ENCODE results near the gene POM121C. TPM values are rescaled to one million over a fixed set of nuclear protein-coding genes. Genes with fewer than 3 reads are reported as not detected.
"Not testable (repeated sequence)": the region's sequence is repeated elsewhere in the genome, so short reads cannot be mapped to it uniquely, and the experiment has no call there.

Gene POM121C
- total and polyA plus RNA-seq, 10 donors: 9.1 to 67.4 (median 38.1) TPM

GRCh38 chr7:75531359-75531821 lies 45.3 kb upstream of the POM121C start:
- Histone ChIP-seq H3K9me3 (no peaks in the 10 kb centered on the region), H3K36me3 (peaks cover 0 to 20% (median 2%) of the 10 kb centered on the region in 6 donors), H3K27ac (no peak overlapping the region), H3K4me3 (no peak overlapping the region), H3K4me1 (peaks cover 7 to 33% (median 20%) of the 10 kb centered on the region in 6 donors), H3K27me3 (replicated peaks in 1 of 7) (no peaks in the 10 kb centered on the region)
- no peak for DNase-seq
- intact Hi-C loops (cut with DNase I; ENCODE audit: low total_unique reads): no loop called here
- 77 to 94% (median 91%) methylated on average over 6 of the region's 6 CpGs for WGBS, 5 donors
- TF ChIP-seq, protein P1, sequence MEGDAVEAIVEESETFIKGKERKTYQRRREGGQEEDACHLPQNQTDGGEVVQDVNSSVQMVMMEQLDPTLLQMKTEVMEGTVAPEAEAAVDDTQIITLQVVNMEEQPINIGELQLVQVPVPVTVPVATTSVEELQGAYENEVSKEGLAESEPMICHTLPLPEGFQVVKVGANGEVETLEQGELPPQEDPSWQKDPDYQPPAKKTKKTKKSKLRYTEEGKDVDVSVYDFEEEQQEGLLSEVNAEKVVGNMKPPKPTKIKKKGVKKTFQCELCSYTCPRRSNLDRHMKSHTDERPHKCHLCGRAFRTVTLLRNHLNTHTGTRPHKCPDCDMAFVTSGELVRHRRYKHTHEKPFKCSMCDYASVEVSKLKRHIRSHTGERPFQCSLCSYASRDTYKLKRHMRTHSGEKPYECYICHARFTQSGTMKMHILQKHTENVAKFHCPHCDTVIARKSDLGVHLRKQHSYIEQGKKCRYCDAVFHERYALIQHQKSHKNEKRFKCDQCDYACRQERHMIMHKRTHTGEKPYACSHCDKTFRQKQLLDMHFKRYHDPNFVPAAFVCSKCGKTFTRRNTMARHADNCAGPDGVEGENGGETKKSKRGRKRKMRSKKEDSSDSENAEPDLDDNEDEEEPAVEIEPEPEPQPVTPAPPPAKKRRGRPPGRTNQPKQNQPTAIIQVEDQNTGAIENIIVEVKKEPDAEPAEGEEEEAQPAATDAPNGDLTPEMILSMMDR (IDR thresholded peaks at IDR 0.05 in 8 of 11, conservative IDR thresholded peaks at IDR 0.05 in 3 of 11): no peak

DNA sequence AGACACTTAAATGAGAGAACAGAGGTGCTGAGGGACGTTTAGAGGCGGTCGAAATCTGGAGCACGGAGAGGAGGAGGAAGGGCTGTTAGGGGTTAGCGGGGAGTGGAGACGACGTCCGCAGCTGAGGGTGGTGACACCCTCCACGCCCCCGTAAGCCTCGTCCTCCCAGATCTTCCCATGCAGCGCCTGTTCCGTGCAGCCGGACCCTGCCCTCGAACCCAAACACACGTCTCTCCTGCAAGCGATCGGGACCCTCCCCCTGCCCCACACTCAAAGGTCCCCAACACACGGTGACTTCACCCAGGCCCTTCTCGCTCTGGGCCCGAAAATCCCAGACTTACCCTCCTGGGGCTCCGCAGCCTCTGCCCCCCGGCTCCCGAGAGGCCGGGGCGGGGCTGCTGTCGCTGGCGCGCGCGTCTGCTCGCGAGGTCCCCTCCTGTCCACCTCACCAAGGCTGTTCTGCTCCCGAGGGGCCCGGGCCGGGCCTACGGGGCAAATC lies 41.2 kb upstream of the POM121C start:
- Histone ChIP-seq H3K27ac (peak overlapping the region; percentile 67 to 91 (median 90)), H3K4me1 (peaks cover 7 to 48% (median 24%) of the 10 kb centered on the region in 6 donors), H3K36me3 (peaks cover 0 to 38% (median 24%) of the 10 kb centered on the region in 6 donors), H3K4me3 (peak overlapping the region; percentile 83 to 96 (median 88))
- 0 to 1% (median 0%) methylated on average over 14 to 37 of the region's 37 CpGs for WGBS, 5 donors
- DNase-seq; intact Hi-C loops (cut with DNase I; ENCODE audit: low total_unique reads); H3K9me3 ChIP-seq; H3K27me3 ChIP-seq (replicated peaks in 1 of 7): not testable (repeated sequence)

- DNase-seq; H3K27me3 ChIP-seq (replicated peaks in 1 of 7); H3K27ac ChIP-seq; H3K4me3 ChIP-seq; intact Hi-C loops (cut with DNase I; ENCODE audit: low total_unique reads): not testable (repeated sequence)
- Histone ChIP-seq H3K36me3 (peaks cover 0 to 85% (median 38%) of the 10 kb centered on the region in 6 donors), H3K4me1 (peaks cover 3 to 32% (median 12%) of the 10 kb centered on the region in 6 donors), H3K9me3 (peaks cover 0 to 19% (median 15%) of the 10 kb centered on the region in 8 donors)
Measured at GRCh38 chr7:75521727-75522126, 35.6 kb upstream of the POM121C start.

DNA sequence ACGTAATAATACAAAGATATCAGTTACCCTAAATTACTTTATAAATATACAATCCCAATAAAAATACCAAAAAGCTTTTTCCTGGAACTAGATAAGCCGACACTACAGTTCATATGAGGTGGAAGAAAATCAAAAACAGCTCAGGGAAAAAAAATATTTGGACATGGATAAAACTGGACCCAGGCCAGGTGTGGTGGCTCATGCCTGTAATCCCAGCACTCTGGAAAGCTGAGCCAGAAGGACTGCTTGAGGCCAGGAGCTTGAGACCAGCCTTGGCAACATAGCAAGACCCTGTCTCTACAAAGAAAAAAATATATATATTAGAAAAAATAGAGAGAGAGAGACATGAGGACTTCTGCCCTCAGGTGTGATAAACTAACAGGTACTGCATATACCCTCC lies 32.7 kb upstream of the POM121C start:
- H3K27me3 ChIP-seq (replicated peaks in 1 of 7); H3K27ac ChIP-seq; H3K4me1 ChIP-seq; DNase-seq; H3K4me3 ChIP-seq; intact Hi-C loops (cut with DNase I; ENCODE audit: low total_unique reads): not testable (repeated sequence)
- peaks cover 0 to 19% (median 15%) of the 10 kb centered on the region in 8 donors for H3K9me3 ChIP-seq
- 92 to 98% (median 96%) methylated on average over 2 of the region's 2 CpGs for WGBS, 5 donors
- peaks cover 0 to 83% (median 32%) of the 10 kb centered on the region in 6 donors for H3K36me3 ChIP-seq

GRCh38 chr7:75509033-75509432 lies 22.9 kb upstream of the POM121C start:
- DNase-seq; H3K4me3 ChIP-seq; H3K9me3 ChIP-seq; intact Hi-C loops (cut with DNase I; ENCODE audit: low total_unique reads); H3K27ac ChIP-seq; H3K27me3 ChIP-seq (replicated peaks in 1 of 7); H3K4me1 ChIP-seq: not testable (repeated sequence)
- 57 to 89% (median 86%) methylated on average over 2 of the region's 4 CpGs; no CpG with 5 or more reads in 2 of the 5 donors for WGBS, 5 donors
- peaks cover 0 to 56% (median 0%) of the 10 kb centered on the region in 6 donors for H3K36me3 ChIP-seq

GRCh38 chr7:75492020-75492419 lies 5.9 kb upstream of the POM121C start, which contains the start of gene SPDYE5:
Gene SPDYE5 (plus strand): TSS chr7:75492320. CDS start chr7:75494048, 1,728 bp downstream.
- intact Hi-C loops (cut with DNase I; ENCODE audit: low total_unique reads); H3K9me3 ChIP-seq; H3K27ac ChIP-seq; H3K4me1 ChIP-seq; H3K4me3 ChIP-seq; H3K36me3 ChIP-seq; H3K27me3 ChIP-seq (replicated peaks in 1 of 7); DNase-seq: not testable (repeated sequence)
- WGBS, 5 donors: 77 to 94% (median 87%) methylated on average over 5 to 6 of the region's 6 CpGs

- peaks cover 0 to 19% (median 3%) of the 10 kb centered on the region in 6 donors for H3K36me3 ChIP-seq
- peak overlapping the region; percentile 64 to 91 (median 78) for H3K4me3 ChIP-seq
- WGBS, 5 donors: 1 to 5% (median 2%) methylated on average over 13 to 28 of the region's 32 CpGs
- H3K9me3 ChIP-seq; intact Hi-C loops (cut with DNase I; ENCODE audit: low total_unique reads); H3K27me3 ChIP-seq (replicated peaks in 1 of 7): not testable (repeated sequence)
- H3K4me1 ChIP-seq: peaks cover 0 to 24% (median 2%) of the 10 kb centered on the region in 6 donors
- peak overlapping the region in 7 of 8 donors; percentile 81 to 91 (median 88) for H3K27ac ChIP-seq
- DNase-seq: peak; percentile 76
Measured at GRCh38 chr7:75485355-75485978, 632 bp downstream of the POM121C start.

GRCh38 chr7:75480313-75480712 lies 5.8 kb downstream of the POM121C start:
- DNase-seq; H3K9me3 ChIP-seq; H3K4me3 ChIP-seq; intact Hi-C loops (cut with DNase I; ENCODE audit: low total_unique reads); H3K27ac ChIP-seq; H3K27me3 ChIP-seq (replicated peaks in 1 of 7): not testable (repeated sequence)
- H3K4me1 ChIP-seq: peaks cover 0 to 17% (median 0%) of the 10 kb centered on the region in 6 donors
- peaks cover 0 to 24% (median 3%) of the 10 kb centered on the region in 6 donors for H3K36me3 ChIP-seq

DNA sequence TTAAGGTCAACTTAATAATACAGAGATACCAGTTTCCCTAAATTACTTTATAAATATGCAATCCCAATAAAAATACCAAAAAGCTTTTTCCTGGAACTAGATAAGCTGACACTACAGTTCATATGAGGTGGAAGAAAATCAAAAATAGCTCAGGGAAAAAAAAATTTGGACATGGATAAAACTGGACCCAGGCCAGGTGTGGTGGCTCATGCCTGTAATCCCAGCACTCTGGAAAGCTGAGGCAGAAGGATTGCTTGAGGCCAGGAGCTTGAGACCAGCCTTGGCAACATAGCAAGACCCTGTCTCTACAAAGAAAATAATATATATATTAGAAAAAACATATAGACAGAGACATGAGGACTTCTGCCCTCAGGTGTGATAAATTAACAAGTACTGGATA lies 8.6 kb downstream of the POM121C start:
- H3K27ac ChIP-seq; H3K27me3 ChIP-seq (replicated peaks in 1 of 7); H3K9me3 ChIP-seq; H3K4me1 ChIP-seq; intact Hi-C loops (cut with DNase I; ENCODE audit: low total_unique reads); DNase-seq; H3K4me3 ChIP-seq: not testable (repeated sequence)
- H3K36me3 ChIP-seq: peaks cover 0 to 41% (median 15%) of the 10 kb centered on the region in 6 donors

GRCh38 chr7:75470166-75470565 lies 15.9 kb downstream of the POM121C start:
- H3K4me1 ChIP-seq; intact Hi-C loops (cut with DNase I; ENCODE audit: low total_unique reads); H3K27me3 ChIP-seq (replicated peaks in 1 of 7); H3K4me3 ChIP-seq; DNase-seq; H3K9me3 ChIP-seq: not testable (repeated sequence)
- WGBS, 5 donors: 86 to 97% (median 90%) methylated on average over 2 to 3 of the region's 4 CpGs; no CpG with 5 or more reads in 1 of the 5 donors
- Histone ChIP-seq H3K36me3 (peaks cover 0 to 87% (median 13%) of the 10 kb centered on the region in 6 donors), H3K27ac (peak overlapping the region in 2 of 8 donors; percentile 27 to 43)
